Esophagus muscularis mucosa (tissue), 3 donors: ENCODE results near the gene SV2C.
"Not testable (repeated sequence)": the region's sequence is repeated elsewhere in the genome, so short reads cannot be mapped to it uniquely, and the experiment has no call there.

Experiments
- CTCF ChIP-seq, 3 experiments: fragments of 200-600 bp in 2 of 3; fragments of 450-650 bp in 1 of 3; sonication (generic) in 2 of 3; IDR thresholded peaks; one replicate each; pipeline ENCODE4 v1.5.1; 2017 to 2019; ENCODE audit warnings: antibody characterized with exemption in 3 of 3, mild to moderate bottlenecking in 2 of 3, moderate library complexity in 1 of 3
- POLR2A ChIP-seq: fragments of 450-650 bp; IDR thresholded peaks from one replicate; pipeline ENCODE4 v1.6.1; 2017; ENCODE audit warnings: antibody characterized with exemption, moderate library complexity, mild to moderate bottlenecking, low read depth
- POLR2AphosphoS5 ChIP-seq, 2 donors: sonication (generic); formaldehyde crosslinking; IDR thresholded peaks; one replicate each; pipeline ENCODE4 v1.6.1; 2017; ENCODE audit warnings: antibody characterized with exemption in 2 of 2

GRCh38 chr5:76302661-76303060 lies 219.5 kb downstream of the SV2C start:
- not testable (repeated sequence) for TF ChIP-seq CTCF (IDR thresholded peaks at IDR 0.05); POLR2A; POLR2AphosphoS5 (IDR thresholded peaks at IDR 0.05)
